SK-N-SH (cell line): ENCODE data around the gene TCF7L2. TPM values are rescaled to one million over a fixed set of nuclear protein-coding genes. Genes with fewer than 3 reads are reported as not detected.

Experiments
- CTCF ChIA-PET: fragments of 300-600, 350-600 bp; formaldehyde crosslinking; extraction: SDS; loops from one replicate; lab custom pipeline; 2021; lab: Yijun Ruan, JAX
- POLR2A ChIA-PET: fragments of 350-600 bp; sonication (Branson Sonifier 250); formaldehyde crosslinking; extraction: SDS; loops from one replicate; lab custom pipeline; 2020; ENCODE audit warnings: antibody characterized with exemption, inconsistent platforms; lab: Yijun Ruan, JAX
- DNase-seq: peaks from one replicate; pipeline ENCODE4 v3.0.0; 2012
- H2AFZ ChIP-seq: fragments of 200-600 bp; sonication (generic); 2 replicates; pipeline ENCODE4 v1.8.1; 2016; ENCODE audit warnings: antibody characterized with exemption, mild to moderate bottlenecking, low read depth
- H3F3A ChIP-seq: fragments of 200-600 bp; sonication (generic); replicated peaks from 2 replicates; pipeline ENCODE3; 2016; ENCODE audit warnings: antibody characterized with exemption, mild to moderate bottlenecking; ENCODE audit not compliant: insufficient read depth
- H3K27ac ChIP-seq, 2 experiments: fragments of 200-500 bp in 1 of 2; fragments of 200-600 bp in 1 of 2; sonication (Bioruptor generic) in 1 of 2; sonication (generic), shearing (Covaris generic) in 1 of 2; 2 replicates each; pipeline versions ENCODE4 v1.5.1 to v1.6.1; 2014 to 2016; ENCODE audit warnings: low read depth in 2 of 2, inconsistent platforms in 1 of 2, low read length in 1 of 2, mild to moderate bottlenecking in 1 of 2, mixed read lengths in 1 of 2
- H3K27me3 ChIP-seq: fragments of 200-600 bp; sonication (generic), shearing (Covaris generic); 2 replicates; pipeline ENCODE4 v1.6.1; 2016; ENCODE audit warnings: mixed run types; ENCODE audit not compliant: insufficient read depth
- H3K36me3 ChIP-seq, 2 experiments: fragments of 200-500 bp in 1 of 2; fragments of 200-600 bp in 1 of 2; sonication (Bioruptor generic) in 1 of 2; sonication (generic) in 1 of 2; replicated peaks in 1 of 2; 2 replicates each; pipeline versions ENCODE3 to v1.5.1; 2014 to 2016; ENCODE audit warnings: low read length in 1 of 2, mild to moderate bottlenecking in 1 of 2; ENCODE audit not compliant: insufficient read depth in 2 of 2, control insufficient read depth in 1 of 2
- H3K4me1 ChIP-seq, 2 experiments: fragments of 200-500 bp in 1 of 2; fragments of 200-600 bp in 1 of 2; sonication (Bioruptor generic) in 1 of 2; sonication (generic), shearing (Covaris generic) in 1 of 2; 2 replicates each; pipeline versions ENCODE4 v1.5.1 to v1.6.1; 2014 to 2016; ENCODE audit warnings: low read depth in 1 of 2, low read length in 1 of 2, mixed run types in 1 of 2; ENCODE audit not compliant: insufficient read depth in 2 of 2, control insufficient read depth in 1 of 2
- H3K4me2 ChIP-seq: fragments of 200-600 bp; sonication (generic), shearing (Covaris generic); 2 replicates; pipeline ENCODE4 v1.6.1; 2017; ENCODE audit warnings: mixed run types
- H3K4me3 ChIP-seq, 2 experiments: fragments of 200-500 bp in 1 of 2; fragments of 200-600 bp in 1 of 2; sonication (Bioruptor generic) in 1 of 2; sonication (generic), shearing (Covaris generic) in 1 of 2; 2 replicates each; pipeline versions ENCODE4 v1.5.1 to v1.8.1; 2014 to 2016; ENCODE audit warnings: low read depth in 2 of 2, inconsistent platforms in 1 of 2, low read length in 1 of 2, mild to moderate bottlenecking in 1 of 2, mixed read lengths in 1 of 2, moderate library complexity in 1 of 2
- H3K79me2 ChIP-seq: fragments of 200-600 bp; sonication (generic); 2 replicates; pipeline ENCODE4 v1.8.1; 2017; ENCODE audit warnings: mild to moderate bottlenecking; ENCODE audit not compliant: insufficient read depth
- H3K9ac ChIP-seq: fragments of 200-600 bp; sonication (generic); 2 replicates; pipeline ENCODE4 v1.6.1; 2017; ENCODE audit warnings: mixed run types
- H3K9me2 ChIP-seq: fragments of 200-600 bp; sonication (generic); 2 replicates; pipeline ENCODE4 v1.6.1; 2017; ENCODE audit warnings: mixed run types
- H3K9me3 ChIP-seq: fragments of 200-600 bp; sonication (generic); 2 replicates; pipeline ENCODE4 v1.6.1; 2017; ENCODE audit warnings: mixed run types, mild to moderate bottlenecking, moderate library complexity
- H4K20me1 ChIP-seq: fragments of 200-600 bp; sonication (generic); 2 replicates; pipeline ENCODE4 v1.6.1; 2017; ENCODE audit warnings: mild to moderate bottlenecking, mixed run types; ENCODE audit not compliant: insufficient read depth
- FOXM1 ChIP-seq: IDR thresholded peaks from 2 replicates; pipeline ENCODE4 v1.4.0; 2012; ENCODE audit warnings: low read depth, mild to moderate bottlenecking
- GABPA ChIP-seq: IDR thresholded peaks from 2 replicates; pipeline ENCODE4 v1.4.0; 2012; ENCODE audit warnings: low read depth, mild to moderate bottlenecking
- JUND ChIP-seq: IDR thresholded peaks from 2 replicates; pipeline ENCODE4 v1.4.0; 2012
- MEF2A ChIP-seq: IDR thresholded peaks from 2 replicates; pipeline ENCODE4 v1.4.0; 2012; ENCODE audit warnings: low read depth, borderline replicate concordance
- MXI1 ChIP-seq: IDR thresholded peaks from 2 replicates; pipeline ENCODE4 v1.6.1; 2012; ENCODE audit warnings: mild to moderate bottlenecking, low read depth, low read length, improper control_type of control experiment
- NFIC ChIP-seq: IDR thresholded peaks from 2 replicates; pipeline ENCODE4 v1.4.0; 2012; ENCODE audit warnings: borderline replicate concordance
- NRF1 ChIP-seq: IDR thresholded peaks from 2 replicates; pipeline ENCODE4 v1.6.1; 2012; ENCODE audit warnings: low read depth, mild to moderate bottlenecking, low read length
- POLR2AphosphoS5 ChIP-seq: IDR thresholded peaks from 2 replicates; pipeline ENCODE4 v1.6.1; 2012; ENCODE audit warnings: low read depth, low read length
- RAD21 ChIP-seq: IDR thresholded peaks from 2 replicates; pipeline ENCODE4 v1.6.1; 2012; ENCODE audit warnings: mild to moderate bottlenecking, low read length
- RCOR1 ChIP-seq: fragments of 150-350 bp; IDR thresholded peaks from 2 replicates; pipeline ENCODE4 v1.6.1; 2017; ENCODE audit warnings: antibody characterized with exemption, low read length
- RFX5 ChIP-seq: IDR thresholded peaks from 2 replicates; pipeline ENCODE4 v1.6.1; 2012; ENCODE audit warnings: mild to moderate bottlenecking, improper control_type of control experiment, low read length
- TCF12 ChIP-seq: IDR thresholded peaks from 2 replicates; pipeline ENCODE4 v1.4.0; 2012
- TEAD4 ChIP-seq: IDR thresholded peaks from 2 replicates; pipeline ENCODE4 v1.4.0; 2012; ENCODE audit warnings: mild to moderate bottlenecking, borderline replicate concordance; ENCODE audit not compliant: insufficient read depth
- WGBS: methylation state at CpG from one replicate; pipeline ENCODE4 v1.1.6; 2017; ENCODE audit warnings: low lambda C conversion rate; 5-methylcytosine and 5-hydroxymethylcytosine counted together
- polyA plus RNA-seq, 3 experiments: library from polyadenylated mRNA; depleted of rRNA; stranded (reverse); fragments of >200 nt; gene quantifications; 2 replicates each; pipeline ENCODE4 v1.2.3, GENCODE V29; 2012
- TF ChIP-seq, protein P1 (sequence below): fragments of 200-600 bp; sonication (generic); IDR thresholded peaks from 2 replicates; pipeline ENCODE4 v1.6.1; 2017; ENCODE audit warnings: antibody characterized with exemption, mild to moderate bottlenecking, moderate library complexity
- TF ChIP-seq, protein P2 (sequence below): IDR thresholded peaks from 2 replicates; pipeline ENCODE4 v1.4.0; 2012; ENCODE audit warnings: low read depth
- TF ChIP-seq, protein P3 (sequence below): IDR thresholded peaks from 2 replicates; pipeline ENCODE4 v1.4.0; 2012; ENCODE audit warnings: low read depth, borderline replicate concordance
- TF ChIP-seq, protein P4 (sequence below): fragments of 150-350 bp; IDR thresholded peaks from 2 replicates; pipeline ENCODE4 v1.6.1; 2017; ENCODE audit warnings: antibody characterized with exemption, low read length, low read depth, borderline replicate concordance

Gene TCF7L2
- polyA plus RNA-seq, 1 of the 3 experiments (the other 2 are of a cell fraction) = 10.2 TPM

DNA sequence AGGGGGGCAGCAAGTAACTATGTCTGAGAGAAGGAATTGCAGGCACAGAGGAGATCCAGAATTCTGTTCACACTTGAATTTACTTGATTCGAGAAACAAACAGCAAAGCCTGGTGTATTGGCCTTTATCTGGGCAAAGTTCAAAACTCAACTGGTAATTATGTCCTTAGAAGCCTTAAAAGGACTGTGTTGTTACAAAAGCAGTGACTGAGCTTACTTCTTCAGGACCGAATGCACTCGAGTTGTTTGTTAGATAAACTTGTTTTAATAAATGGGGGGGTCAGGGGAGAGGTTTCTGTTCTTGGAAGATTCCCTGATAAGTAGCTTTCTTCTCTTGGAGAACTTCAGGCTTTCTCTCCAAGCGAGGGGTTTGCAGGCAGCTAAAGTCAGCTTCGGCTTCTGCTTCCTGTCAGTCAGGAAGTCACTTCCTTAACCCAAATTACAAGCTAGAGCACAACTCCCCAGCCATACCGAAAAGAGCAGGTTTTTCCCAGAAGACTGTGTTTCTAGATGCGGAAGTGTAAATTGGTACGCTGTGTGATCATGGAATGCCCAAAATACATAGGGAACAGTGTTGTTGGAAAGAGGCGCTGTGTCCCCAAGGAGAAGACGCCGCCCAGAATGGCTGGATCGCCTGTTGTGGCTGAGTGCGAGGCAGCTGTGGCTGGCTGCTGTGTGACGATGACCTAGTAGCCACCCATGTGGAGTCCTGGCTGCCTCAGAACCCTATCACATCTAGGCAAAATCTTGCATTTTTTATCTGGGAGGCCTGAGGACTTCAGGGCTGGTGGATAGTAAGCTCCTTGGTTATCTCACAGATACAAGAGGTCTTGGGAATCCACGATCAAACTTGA lies 110.4 kb downstream of the TCF7L2 start:
- Histone ChIP-seq H3K9me2 (no peaks in the 10 kb centered on the region), H2AFZ (no peak overlapping the region), H3F3A (peaks cover 24% of the 10 kb centered on the region), H3K4me1 (peaks cover 38 to 49% of the 10 kb centered on the region in 2 experiments), H3K4me3 (no peak overlapping the region), H3K27me3 (no peaks in the 10 kb centered on the region), H3K4me2 (peak overlapping the region; percentile 78; the same call in 1 of the 2 replicates), H3K9me3 (no peaks in the 10 kb centered on the region), H3K9ac (peak overlapping the region; percentile 44; the same call in 1 of the 2 replicates), H3K79me2 (peaks cover 26% of the 10 kb centered on the region; the same call in 1 of the 2 replicates), H4K20me1 (no peaks in the 10 kb centered on the region), H3K27ac (peak overlapping the region; percentile 68 to 85; a peak in 3 of 4 replicates), H3K36me3 (no peaks in the 10 kb centered on the region)
- WGBS = 91% methylated on average over 15 of the region's 15 CpGs
- no peak for DNase-seq
- CTCF ChIA-PET = interaction anchor here (0.6 to 1.2 kb wide), 4 partner anchors 50 to 325 kb away, joined by 3 to 4 read pairs (median 4); no protein-coding TSS in a partner anchor
- TF ChIP-seq NFIC = no peak
- no peak for TF ChIP-seq JUND
- no peak for TF ChIP-seq GABPA
- TF ChIP-seq, protein P1, sequence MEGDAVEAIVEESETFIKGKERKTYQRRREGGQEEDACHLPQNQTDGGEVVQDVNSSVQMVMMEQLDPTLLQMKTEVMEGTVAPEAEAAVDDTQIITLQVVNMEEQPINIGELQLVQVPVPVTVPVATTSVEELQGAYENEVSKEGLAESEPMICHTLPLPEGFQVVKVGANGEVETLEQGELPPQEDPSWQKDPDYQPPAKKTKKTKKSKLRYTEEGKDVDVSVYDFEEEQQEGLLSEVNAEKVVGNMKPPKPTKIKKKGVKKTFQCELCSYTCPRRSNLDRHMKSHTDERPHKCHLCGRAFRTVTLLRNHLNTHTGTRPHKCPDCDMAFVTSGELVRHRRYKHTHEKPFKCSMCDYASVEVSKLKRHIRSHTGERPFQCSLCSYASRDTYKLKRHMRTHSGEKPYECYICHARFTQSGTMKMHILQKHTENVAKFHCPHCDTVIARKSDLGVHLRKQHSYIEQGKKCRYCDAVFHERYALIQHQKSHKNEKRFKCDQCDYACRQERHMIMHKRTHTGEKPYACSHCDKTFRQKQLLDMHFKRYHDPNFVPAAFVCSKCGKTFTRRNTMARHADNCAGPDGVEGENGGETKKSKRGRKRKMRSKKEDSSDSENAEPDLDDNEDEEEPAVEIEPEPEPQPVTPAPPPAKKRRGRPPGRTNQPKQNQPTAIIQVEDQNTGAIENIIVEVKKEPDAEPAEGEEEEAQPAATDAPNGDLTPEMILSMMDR = no peak
- TF ChIP-seq, protein P2, sequence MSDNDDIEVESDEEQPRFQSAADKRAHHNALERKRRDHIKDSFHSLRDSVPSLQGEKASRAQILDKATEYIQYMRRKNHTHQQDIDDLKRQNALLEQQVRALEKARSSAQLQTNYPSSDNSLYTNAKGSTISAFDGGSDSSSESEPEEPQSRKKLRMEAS = no peak
- TF ChIP-seq RAD21 = no peak
- TF ChIP-seq, protein P3, sequence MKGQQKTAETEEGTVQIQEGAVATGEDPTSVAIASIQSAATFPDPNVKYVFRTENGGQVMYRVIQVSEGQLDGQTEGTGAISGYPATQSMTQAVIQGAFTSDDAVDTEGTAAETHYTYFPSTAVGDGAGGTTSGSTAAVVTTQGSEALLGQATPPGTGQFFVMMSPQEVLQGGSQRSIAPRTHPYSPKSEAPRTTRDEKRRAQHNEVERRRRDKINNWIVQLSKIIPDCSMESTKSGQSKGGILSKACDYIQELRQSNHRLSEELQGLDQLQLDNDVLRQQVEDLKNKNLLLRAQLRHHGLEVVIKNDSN = no peak
- TF ChIP-seq MEF2A = no peak
- TF ChIP-seq RCOR1 = no peak
- no peak for TF ChIP-seq POLR2AphosphoS5
- no peak for TF ChIP-seq TEAD4
- no peak for TF ChIP-seq TCF12
- TF ChIP-seq, protein P4, sequence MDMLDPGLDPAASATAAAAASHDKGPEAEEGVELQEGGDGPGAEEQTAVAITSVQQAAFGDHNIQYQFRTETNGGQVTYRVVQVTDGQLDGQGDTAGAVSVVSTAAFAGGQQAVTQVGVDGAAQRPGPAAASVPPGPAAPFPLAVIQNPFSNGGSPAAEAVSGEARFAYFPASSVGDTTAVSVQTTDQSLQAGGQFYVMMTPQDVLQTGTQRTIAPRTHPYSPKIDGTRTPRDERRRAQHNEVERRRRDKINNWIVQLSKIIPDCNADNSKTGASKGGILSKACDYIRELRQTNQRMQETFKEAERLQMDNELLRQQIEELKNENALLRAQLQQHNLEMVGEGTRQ = no peak
- no peak for TF ChIP-seq FOXM1
- no peak for TF ChIP-seq MXI1
- no peak for TF ChIP-seq RFX5
- no peak for TF ChIP-seq NRF1
- POLR2A ChIA-PET = no interaction called here
